Progenitor cell of endocrine pancreas (in vitro differentiated cells): ENCODE data around the gene EPS8L2. TPM values are rescaled to one million over a fixed set of nuclear protein-coding genes. Genes with fewer than 3 reads are reported as not detected.

Experiments
- DNase-seq: peaks from one replicate; pipeline ENCODE4 v3.0.0; 2021; ENCODE audit warnings: low spot score; ENCODE audit not compliant: unreplicated experiment
- H3K27ac Mint-ChIP-seq: 2 replicates; pipeline ENCODE4 v1.8.0; 2021; ENCODE audit warnings: mild to moderate bottlenecking, moderate library complexity, mixed read lengths
- H3K27me3 Mint-ChIP-seq: 2 replicates; pipeline ENCODE4 v1.8.0; 2021; ENCODE audit warnings: mixed read lengths
- H3K36me3 Mint-ChIP-seq: 2 replicates; pipeline ENCODE4 v1.8.0; 2022; ENCODE audit warnings: mixed read lengths; ENCODE audit not compliant: insufficient read depth
- H3K4me1 Mint-ChIP-seq: 2 replicates; pipeline ENCODE4 v1.8.0; 2021; ENCODE audit warnings: low read depth, mixed read lengths
- H3K4me3 Mint-ChIP-seq: 2 replicates; pipeline ENCODE4 v1.8.0; 2021; ENCODE audit warnings: low read depth, mild to moderate bottlenecking, moderate library complexity, mixed read lengths
- H3K9me3 Mint-ChIP-seq: 2 replicates; pipeline ENCODE4 v1.8.0; 2021; ENCODE audit warnings: low read depth, mixed read lengths
- total RNA-seq: library from RNA; stranded (reverse); gene quantifications from 2 replicates; pipeline ENCODE4 v1.2.1, GENCODE V29; 2021
- TF ChIP-seq, protein P1 (sequence below): fragments of 200-600 bp; sonication (generic); IDR thresholded peaks from one replicate; pipeline ENCODE4 v1.5.0; 2021; ENCODE audit warnings: antibody characterized with exemption, mild to moderate bottlenecking; ENCODE audit not compliant: unreplicated experiment

Gene EPS8L2
- total RNA-seq, 1 donor from 2014 or later, result 100.0 TPM

DNA sequence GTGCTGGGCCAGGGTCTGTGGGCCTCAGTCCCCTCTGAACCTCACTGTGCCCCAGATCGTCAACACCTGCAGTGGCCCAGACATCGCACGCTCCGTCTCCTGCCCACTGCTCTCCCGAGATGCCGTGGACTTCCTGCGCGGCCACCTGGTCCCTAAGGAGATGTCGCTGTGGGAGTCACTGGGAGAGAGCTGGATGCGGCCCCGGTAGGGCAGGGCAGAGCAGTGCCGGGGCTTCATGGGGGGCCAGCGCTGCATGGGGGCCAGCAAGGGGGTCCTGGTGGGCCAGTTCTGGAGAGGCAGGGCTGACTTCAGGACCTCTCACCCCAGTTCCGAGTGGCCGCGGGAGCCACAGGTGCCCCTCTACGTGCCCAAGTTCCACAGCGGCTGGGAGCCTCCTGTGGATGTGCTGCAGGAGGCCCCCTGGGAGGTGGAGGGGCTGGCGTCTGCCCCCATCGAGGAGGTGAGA lies 16.3 kb downstream of the EPS8L2 start:
- Mint-ChIP-seq H3K27me3 (peaks cover 11% of the 10 kb centered on the region), H3K9me3 (no peaks in the 10 kb centered on the region), H3K27ac (no peak overlapping the region), H3K4me1 (peaks cover 1% of the 10 kb centered on the region), H3K4me3 (no peak overlapping the region), H3K36me3 (peaks cover 6% of the 10 kb centered on the region)
- TF ChIP-seq, protein P1, sequence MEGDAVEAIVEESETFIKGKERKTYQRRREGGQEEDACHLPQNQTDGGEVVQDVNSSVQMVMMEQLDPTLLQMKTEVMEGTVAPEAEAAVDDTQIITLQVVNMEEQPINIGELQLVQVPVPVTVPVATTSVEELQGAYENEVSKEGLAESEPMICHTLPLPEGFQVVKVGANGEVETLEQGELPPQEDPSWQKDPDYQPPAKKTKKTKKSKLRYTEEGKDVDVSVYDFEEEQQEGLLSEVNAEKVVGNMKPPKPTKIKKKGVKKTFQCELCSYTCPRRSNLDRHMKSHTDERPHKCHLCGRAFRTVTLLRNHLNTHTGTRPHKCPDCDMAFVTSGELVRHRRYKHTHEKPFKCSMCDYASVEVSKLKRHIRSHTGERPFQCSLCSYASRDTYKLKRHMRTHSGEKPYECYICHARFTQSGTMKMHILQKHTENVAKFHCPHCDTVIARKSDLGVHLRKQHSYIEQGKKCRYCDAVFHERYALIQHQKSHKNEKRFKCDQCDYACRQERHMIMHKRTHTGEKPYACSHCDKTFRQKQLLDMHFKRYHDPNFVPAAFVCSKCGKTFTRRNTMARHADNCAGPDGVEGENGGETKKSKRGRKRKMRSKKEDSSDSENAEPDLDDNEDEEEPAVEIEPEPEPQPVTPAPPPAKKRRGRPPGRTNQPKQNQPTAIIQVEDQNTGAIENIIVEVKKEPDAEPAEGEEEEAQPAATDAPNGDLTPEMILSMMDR, result no peak
- no peak for DNase-seq

DNA sequence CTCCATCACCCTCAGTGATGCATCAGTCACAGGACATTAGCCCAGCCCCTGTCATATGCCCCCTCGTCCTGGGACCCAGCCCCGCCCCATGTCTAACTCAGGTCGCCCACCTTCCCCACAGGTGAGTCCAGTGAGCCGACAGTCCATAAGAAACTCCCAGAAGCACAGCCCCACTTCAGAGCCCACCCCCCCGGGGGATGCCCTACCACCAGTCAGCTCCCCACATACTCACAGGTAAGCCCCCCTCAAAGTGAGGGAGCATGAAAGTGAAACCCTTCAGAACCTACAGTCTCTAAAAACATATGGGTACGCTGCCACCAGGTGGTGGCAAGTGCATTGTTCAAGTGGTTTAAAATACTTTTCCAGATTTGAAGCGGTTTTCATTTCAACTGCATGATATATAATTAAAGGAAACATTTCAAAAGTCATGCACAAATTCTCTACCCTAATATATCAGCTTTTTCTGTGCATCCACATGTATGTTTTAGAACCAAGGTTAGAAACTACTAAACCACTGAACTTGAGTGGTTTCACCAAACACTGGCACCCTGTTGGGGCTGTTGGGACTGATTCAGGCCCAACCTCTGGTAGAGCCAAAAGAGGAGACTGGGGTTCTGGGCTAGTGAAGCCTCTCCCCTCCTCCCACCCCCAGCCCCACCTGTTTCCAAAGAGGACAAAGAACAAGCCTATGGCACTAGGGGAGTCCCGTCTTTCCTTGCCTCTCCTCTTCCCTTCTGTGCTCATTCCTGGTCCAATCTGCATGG lies 17.3 kb downstream of the EPS8L2 start:
- no peak overlapping the region for H3K27ac Mint-ChIP-seq
- H3K27me3 Mint-ChIP-seq, result peaks cover 11% of the 10 kb centered on the region
- H3K36me3 Mint-ChIP-seq, result peaks cover 6% of the 10 kb centered on the region
- no peak overlapping the region for H3K4me3 Mint-ChIP-seq
- peaks cover 1% of the 10 kb centered on the region for H3K4me1 Mint-ChIP-seq
- no peaks in the 10 kb centered on the region for H3K9me3 Mint-ChIP-seq
- DNase-seq, result no peak
- TF ChIP-seq, protein P1, result peak; percentile 67

DNA sequence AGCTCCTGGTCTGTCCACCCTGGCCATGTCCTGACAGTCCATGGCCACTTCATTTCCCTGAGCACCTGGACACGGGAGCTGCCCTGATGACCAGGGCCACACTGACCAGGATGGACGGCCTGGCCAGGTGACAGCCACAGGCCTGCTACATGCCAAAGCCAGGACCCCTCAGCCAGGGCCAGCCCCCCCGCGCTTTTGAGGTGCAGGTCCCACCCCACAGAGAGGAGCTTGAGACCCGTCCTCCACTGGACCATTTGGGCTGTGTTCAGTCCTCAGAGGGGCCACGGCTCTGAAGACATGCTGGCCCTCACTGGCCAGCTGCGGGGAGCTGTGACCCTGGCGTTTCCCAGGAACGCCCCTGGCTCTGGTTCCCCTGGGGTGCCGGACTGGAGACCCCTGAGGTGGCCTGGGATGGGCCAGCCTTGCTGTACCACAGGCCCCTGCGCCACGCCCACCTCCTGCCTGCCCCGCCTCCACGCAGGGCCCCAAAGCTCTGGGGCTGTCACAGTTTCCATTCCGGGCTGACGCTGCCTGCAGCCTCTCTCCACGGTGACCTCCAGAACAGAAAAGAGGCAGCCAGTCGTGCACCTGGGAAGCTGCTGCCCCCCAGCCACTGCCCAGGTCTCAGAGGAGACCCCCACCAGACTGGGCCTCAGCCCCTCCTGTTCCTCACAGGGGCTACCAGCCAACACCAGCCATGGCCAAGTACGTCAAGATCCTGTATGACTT lies 18.2 kb downstream of the EPS8L2 start:
- DNase-seq, result no peak
- TF ChIP-seq, protein P1, result no peak
- Mint-ChIP-seq H3K4me3 (no peak overlapping the region), H3K36me3 (peaks cover 5% of the 10 kb centered on the region), H3K4me1 (peaks cover 1% of the 10 kb centered on the region), H3K9me3 (no peaks in the 10 kb centered on the region), H3K27ac (no peak overlapping the region), H3K27me3 (peaks cover 10% of the 10 kb centered on the region)

DNA sequence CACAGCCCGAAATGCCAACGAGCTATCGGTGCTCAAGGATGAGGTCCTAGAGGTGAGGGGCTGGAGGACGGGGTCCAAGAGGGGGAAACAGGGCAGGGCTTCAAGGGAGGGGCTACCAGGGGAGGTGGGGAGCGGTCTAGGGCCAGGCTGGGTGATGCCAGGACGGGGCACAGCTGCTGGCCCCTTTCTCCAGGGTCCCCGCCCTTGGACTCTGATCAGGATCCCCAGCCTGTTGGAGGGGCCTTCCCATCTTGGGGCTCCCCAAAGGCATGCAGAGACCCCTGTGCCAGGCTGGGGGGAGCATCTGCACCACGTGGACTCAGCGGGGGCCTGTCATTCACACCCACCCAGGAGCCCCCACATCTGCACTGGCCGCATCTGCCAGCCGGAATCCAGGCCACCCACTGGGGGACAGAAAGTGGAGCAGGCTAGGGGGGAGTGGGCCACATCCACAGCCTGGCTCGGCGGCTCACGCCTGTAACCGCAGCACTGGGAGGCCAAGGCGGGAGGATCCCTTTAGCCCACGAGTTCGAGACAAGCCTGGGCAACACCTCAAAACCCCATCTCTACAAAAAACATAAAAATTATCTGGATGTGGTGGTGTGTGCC lies 18.9 kb downstream of the EPS8L2 start:
- TF ChIP-seq, protein P1, result no peak
- peaks cover 7% of the 10 kb centered on the region for H3K27me3 Mint-ChIP-seq
- no peaks in the 10 kb centered on the region for H3K9me3 Mint-ChIP-seq
- H3K27ac Mint-ChIP-seq, result no peak overlapping the region
- peaks cover 1% of the 10 kb centered on the region for H3K4me1 Mint-ChIP-seq
- peak overlapping the region; percentile 39 for H3K4me3 Mint-ChIP-seq
- peaks cover 2% of the 10 kb centered on the region for H3K36me3 Mint-ChIP-seq
- DNase-seq, result no peak

DNA sequence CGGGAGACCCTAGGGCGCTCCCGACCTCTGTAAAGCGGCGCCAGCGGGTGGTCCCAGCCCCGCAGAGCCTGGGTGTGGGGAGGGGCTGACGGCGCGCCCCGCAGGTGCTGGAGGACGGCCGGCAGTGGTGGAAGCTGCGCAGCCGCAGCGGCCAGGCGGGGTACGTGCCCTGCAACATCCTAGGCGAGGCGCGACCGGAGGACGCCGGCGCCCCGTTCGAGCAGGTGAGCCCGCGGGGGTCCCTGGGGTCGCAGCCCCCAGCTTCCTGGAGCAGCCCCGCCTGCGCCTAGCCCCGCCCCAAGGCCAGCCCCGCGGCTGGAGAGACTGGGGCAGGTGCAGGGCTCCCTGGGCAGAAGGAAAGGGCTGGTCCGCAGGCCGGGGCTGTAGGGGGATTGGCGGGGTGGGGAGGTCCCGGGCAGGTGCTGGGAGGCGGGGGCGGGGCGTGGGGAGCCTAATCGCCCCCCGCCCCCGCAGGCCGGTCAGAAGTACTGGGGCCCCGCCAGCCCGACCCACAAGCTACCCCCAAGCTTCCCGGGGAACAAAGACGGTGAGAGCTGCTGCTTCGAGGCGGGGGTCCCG lies 19.7 kb downstream of the EPS8L2 start:
- peaks cover 2% of the 10 kb centered on the region for H3K36me3 Mint-ChIP-seq
- no peak overlapping the region for H3K27ac Mint-ChIP-seq
- no peak overlapping the region for H3K4me3 Mint-ChIP-seq
- H3K27me3 Mint-ChIP-seq, result peaks cover 6% of the 10 kb centered on the region
- H3K9me3 Mint-ChIP-seq, result no peaks in the 10 kb centered on the region
- H3K4me1 Mint-ChIP-seq, result peaks cover 1% of the 10 kb centered on the region
- peak; percentile 30 for DNase-seq
- TF ChIP-seq, protein P1, result no peak
